Measurements from ENCODE around the gene PTCHD1.

PTCHD1 gene

DNA sequence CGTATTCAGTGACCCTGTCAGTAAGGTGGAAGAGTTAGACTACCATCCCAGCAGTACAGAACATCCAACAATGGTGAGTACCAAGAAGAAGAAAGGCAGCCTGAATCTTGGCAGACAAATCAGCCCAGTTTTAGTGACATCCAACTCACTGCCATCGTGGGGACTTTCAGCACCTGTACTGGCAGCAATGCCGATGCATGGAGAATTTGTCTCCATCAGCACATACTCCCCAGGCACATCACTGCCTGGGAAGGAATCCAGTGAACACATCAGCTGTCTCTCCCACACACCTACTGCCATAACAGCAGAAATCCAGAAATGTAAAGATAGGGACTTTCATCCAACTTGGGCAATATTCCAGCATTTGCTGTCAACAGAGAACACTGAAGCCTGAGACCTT lies 29.8 kb downstream of the PTCHD1 start:
- no peak for DNase-seq

DNA sequence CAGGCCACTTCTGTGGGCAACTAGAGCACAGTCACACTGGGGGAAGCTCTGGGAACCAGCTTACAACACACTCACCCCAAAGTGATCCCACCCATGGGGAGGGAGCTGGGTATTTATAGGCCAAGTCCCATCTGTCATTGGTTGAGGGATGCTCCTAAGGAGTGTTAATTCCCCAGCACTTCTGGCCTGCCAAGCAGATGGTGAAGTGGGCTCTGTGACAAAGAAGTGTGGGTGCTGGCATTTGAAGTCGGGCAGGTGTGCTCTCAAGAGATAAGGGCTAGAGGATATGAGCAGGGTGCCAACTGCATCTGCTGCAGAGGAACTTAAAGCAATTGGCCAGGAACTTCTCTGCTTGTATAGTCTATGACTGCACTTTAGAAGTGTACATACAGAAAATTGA lies 30.9 kb downstream of the PTCHD1 start:
- DNase-seq: peak; percentile 58

DNA sequence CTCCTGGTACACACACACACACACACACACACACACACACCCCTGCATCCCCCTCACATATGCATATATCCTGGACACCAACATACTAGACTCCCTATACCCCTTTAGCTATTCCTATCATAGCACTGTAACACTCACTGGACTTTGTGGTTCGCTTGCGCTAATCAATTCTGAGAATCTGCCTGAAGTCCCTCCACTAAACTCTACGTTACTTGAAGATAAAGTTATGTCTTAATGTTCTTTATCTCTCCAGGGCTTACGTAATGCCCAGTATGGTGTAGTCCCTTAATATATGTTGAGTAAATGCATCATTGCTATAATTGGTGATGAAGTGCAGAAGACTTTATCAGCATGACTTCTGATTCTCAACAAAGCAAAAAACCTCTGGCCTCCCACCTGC lies 32.3 kb downstream of the PTCHD1 start:
- no peak for DNase-seq

DNA sequence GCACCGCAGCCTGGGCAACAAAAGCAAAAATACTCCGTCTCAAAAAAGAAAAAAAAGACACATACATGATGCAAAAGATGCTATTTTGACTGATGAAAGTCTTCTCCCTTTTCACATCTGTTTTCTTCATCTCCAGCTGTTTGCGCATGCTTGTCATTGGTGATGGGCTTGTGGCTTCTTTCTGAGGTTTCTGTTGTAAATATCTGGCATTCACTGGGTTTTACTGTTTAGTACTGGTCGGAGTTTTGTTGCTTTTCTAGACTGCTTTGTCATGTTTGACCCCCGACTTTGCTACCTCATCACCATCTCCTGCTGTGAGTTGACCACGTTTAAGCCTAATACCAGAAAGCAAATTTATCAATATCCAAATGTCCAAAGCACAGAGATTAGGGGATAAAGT lies 34.4 kb downstream of the PTCHD1 start:
- DNase-seq: no peak

DNA sequence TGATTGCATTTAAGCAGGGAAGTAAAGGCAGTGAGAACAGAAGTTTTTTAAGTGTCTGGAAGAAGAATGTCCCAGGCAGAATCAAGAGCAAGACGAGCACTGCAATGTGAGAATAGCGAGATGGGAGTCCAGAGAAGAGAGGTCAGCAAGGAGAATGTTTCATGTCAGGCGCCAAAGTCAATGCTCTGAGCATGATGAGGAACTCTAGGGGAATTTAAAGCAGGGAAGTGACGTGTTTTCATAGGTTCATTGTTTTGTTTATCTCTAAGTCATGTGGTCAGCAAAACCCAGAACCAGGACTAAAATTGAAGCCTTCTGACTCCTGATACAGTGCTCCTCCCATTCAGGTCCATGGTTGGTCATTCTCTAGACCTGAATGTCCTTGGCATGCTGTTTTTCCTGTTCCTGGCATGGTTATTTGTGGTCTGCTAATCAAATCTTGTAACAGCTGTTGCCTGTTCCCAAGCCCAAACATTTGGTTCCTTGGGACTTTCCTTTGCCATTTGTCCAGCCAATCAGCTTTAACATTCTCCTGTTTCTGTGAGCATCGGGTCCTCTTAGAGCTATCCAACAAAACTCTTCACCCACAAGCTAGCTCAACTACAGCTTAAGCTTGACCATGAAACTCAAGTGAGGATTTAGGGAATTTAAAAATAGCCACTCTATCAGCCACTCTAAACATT lies 37.7 kb downstream of the PTCHD1 start:
- no peak for DNase-seq

DNA sequence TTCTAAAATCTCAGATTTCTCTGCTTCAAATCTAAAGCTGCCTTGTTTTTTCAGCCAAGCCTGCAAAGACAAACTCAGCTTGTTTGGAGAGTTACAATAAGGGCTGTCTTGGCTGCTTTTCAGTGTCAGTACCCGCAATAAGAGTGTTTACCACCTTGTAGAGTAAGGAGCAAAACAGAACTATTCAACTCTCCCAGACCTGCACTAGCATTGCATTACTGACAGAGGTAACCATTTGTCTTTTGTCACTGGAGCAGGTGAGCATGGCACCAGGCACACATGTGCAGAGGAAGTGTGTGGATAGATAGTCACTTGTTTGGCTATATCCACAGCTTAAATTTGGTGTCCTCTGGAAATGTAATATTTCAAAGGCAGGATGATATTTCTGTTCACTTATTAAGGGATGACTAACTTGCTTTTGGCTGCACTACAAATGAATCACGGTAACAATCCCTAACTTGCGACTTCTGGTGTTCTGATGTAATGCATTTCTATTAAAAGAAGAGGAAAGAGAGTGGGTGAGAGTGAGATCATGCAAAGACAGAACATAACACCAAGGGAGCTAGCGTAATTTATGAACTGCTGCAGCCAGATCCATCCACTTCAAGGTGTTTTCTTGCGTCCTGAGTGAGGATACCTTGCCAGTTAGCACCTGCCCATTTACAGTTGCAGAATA lies 38.6 kb downstream of the PTCHD1 start:
- no peak for DNase-seq

DNA sequence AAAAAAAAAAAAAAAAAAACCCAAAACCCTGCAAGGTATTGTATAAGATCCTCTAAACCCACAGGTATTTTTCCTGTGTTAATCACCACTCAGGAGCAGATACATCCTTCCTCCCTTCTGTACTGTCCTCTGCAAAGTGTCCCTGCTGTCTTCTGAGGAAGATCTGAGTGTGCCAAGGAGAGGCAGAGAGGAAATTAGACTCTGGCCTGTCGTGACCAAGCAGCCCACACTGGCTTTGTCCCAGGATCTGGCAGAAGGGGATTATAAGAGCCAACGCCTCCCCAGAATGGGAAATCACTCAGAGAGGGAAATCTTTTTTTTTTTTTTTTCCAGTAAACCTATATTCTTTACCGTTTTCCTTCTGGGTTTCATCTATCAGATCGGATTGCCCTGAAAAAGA lies 39.6 kb downstream of the PTCHD1 start:
- no peak for DNase-seq

DNA sequence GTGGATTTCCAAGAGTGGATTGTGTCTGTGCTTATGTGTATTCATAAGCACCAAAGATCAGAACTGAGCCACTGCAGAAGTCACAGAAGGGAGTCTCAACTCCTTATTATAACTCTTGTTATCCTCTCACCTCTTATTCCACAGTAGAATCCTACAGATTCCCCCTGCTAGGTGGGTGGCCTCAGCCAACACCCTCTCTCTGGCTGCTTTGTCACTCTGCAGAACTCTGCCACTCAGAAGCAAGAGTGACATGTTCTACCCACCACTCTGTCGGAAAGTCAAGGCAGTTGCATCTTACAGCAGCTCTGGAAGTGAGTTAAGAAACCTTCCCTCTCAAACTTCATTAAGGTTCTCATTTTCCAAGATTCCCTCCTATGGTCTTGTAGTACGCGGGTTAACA lies 41.9 kb downstream of the PTCHD1 start:
- no peak for DNase-seq

DNA sequence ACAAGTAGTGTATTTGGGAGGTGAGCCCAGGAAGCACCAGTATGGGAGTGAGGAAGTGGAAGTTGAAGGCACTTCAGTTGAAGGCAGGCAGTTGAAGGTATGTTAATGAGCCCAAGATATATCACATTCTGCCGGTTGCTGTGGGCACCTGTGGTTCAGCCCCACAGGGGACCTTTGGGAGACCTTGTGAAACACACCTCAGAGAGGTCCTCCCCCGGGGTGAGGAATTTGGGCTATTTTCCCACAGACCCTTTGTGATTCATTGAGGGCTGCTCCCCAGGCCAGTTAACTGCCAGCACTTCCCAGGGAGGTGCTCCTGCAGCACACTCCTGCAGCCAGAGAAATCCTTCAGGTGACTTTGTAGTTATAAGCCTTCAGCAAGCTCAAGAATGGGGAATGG lies 45.9 kb downstream of the PTCHD1 start:
- no peak for DNase-seq

DNA sequence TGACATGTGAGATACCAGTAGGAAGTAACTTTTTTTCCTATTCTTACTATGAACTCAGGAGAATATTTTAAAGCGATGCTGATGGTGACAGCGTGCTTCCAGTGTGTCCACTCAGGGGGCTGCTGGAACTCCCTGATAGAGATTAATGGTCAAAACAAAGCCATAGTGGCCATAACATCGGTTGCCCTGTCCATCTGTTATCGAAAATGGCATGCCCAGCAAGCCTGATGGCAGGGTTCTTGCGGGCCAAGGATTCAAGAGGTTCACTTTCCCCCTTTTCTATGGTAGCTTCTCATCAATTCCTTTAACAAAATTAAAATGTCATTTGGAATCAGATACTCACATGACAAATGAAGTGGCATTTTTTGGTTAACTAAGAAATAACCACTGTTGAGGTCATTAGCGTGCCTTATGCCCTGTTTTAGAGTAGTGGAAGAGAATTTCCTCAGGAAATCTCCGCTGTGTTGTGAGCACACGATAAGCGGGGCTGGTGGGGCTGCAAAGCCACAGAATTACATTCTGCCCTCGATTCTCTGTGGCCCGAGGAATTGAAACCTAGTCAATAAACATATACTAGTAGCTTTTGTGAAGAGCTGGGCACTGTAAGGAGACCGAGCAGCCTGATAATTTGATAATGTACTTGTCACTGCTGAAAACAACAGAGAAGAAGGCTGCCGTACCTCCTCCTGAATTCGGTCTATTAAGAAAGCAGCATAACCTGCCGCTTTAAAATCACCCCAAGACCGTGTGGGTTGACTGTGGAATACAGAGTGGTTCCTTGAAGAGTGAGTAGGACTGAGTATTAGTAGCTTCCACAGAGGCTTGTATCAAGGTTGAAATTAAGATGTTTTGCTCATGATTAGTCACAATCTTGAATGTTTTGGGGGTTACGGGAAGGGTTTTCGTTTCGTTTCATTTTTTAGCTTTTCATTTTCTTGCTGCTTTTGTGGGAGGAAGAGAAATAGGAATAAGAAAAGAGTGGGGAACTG lies 46.7 kb downstream of the PTCHD1 start:
- no peak for DNase-seq

DNA sequence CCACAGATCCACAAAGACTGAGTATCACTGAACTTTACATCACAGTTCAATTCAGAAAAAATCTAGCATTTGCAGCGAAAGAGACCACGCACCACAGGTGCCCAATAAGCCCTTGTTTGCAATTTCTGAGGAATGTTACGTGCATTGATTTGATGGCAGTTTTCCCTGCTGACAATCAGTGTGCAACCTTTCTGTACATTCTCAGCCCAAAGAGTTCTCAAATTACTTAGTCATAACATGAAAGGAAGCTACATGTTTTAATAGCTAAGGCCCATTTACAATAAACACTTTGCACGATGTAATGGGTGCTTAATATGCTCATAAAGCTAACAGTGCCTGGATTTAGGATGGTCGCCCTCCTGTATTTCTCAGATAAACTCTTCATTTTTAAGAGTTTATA lies 47.9 kb downstream of the PTCHD1 start:
- no peak for DNase-seq

DNA sequence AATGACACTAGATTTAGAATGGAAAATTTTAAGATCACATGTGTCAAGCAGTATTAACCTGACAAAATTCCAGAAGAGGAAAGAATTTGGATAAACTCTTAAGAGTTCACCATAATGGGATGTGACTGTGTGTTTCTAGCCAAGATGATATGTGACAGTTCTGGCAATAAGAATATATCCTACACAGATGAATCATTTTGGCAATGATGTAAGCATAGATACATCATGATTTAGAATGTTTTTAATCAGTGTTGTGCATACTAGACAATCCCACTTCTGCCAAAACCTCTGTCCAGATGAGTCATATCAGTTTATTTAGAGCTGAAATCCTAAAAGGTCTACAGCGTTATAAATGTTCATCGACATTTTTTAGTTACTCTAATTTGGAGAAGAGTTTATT lies 48.8 kb downstream of the PTCHD1 start:
- DNase-seq: no peak

DNA sequence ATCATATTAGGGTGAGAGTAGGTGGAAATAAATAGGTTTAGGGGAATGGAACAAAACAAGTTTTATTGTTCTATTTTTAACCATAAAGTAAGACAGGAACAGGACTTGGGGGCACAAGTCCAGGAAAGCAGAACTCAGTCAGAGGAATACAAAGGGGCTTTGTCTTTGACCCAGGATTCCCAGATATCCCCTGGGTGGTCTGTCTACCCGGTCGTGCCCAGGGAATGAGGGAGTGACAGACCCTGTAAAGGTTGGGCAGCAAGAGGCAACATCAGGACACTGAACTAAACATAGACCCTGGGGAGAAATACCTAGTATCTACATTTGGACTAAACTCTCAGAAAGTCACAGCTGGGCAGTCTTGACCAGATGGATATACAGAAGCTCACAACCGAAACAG lies 50.6 kb downstream of the PTCHD1 start:
- no peak for DNase-seq

DNA sequence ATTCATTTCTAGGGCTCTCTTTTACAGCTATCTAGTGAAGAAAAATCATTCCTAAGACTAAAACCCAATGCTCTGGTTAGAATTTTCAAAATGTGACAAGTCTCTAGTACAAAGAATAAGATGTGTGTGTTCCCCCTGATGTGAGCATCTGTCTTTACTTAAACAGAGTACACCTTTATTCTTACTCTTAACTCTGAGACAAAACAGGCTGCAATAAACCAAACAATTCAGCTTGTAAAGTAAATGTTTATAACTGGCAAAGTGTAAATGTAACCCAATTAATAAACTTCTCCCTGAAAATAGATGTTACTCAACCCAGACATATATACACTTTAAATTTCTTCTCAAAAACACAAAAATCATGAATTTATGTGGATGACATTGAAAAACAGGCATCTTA lies 51.6 kb downstream of the PTCHD1 start:
- no peak for DNase-seq

DNA sequence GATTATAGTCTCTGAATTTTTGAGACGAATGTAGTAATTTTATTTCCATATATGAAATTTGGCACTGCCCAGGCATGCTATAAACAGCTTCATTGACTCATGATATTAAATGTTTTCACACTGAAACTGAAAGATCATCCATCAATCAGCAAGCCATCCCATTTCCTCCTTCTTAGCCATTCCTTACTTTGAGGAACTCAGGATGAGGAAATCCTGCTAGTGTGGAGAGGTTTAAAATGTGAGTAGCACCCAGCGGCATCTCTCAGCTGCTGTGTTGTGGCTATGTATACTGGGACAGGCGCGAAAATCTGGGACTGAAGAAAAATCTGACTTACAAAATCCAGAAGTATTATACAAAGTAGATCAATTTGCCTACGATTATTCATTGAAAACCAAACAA lies 52.1 kb downstream of the PTCHD1 start:
- DNase-seq: no peak

DNA sequence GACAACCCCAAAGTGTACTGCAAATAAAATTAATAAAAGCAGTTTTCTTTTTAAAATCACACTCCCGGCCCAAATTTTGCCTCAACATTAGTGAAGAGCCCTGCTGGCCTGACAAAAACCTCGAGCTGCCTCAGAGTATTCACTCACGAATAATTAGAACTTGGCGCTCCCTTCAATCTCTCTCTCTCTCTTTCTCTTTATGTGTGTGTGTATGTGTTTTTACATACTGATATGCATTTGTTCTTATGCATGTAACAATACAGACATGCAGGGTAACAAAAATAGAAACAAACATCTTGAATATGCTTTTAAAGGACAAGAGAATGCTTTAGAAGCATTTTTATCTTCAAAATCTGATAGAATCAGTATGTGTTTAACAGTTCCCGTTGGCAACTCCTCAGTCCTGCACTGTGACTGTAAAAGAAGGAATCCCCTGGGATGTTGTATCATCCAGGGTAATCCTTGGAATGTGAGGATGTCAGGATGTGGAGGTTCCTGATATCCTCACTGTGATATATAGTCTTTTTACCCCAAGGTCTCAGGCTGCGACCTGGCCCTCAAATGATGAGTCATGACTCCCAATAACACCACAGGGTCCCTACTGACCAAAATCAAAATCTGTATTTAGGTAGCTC lies 53.0 kb downstream of the PTCHD1 start:
- DNase-seq: no peak

DNA sequence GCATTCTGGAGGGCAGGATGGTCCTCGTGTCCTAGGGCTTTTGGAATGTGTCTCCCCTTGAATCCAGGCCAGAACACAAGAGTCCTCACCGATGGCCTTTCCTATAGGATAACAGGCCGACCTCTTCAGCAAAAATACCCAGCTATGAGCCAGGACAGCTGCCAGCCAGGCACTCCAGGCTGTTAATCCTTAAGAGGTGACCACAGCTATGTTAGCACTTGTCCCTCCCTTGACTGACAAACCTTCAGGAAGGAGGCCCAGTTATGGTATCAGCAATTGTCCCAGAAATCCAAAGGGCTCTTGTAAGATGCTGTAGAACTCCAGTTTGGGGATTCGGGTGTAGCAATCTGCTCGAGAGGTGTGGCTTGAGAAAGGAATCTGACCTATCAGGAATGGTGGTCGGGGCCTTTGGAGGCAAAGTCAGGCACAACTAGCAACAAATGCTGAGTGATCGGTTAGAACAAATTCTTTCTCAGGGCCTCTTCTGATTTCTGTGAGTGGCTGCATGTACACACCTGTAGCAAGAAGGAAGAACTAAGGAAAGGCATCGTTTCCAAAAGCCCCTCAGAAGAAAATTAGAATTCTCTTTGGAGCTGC lies 54.6 kb downstream of the PTCHD1 start:
- no peak for DNase-seq

DNA sequence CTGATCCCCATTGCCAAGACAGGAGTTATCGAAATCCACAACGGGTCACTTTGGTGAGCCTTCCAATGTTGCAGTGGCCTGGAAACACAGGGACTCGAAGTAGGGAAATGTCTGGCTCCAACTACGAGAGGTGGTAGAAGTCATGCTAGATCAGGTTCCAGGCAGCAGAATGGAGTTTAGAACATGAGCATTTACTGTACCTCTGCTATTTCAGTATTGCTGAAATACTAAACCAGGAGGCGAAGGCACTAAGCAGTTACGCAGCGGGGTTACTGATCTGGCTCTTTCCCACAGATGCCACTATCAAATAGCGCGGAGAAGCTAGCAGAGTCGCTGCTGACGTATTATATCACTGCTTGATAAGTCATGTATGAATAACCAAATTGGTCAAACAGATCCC lies 56.3 kb downstream of the PTCHD1 start:
- no peak for DNase-seq

DNA sequence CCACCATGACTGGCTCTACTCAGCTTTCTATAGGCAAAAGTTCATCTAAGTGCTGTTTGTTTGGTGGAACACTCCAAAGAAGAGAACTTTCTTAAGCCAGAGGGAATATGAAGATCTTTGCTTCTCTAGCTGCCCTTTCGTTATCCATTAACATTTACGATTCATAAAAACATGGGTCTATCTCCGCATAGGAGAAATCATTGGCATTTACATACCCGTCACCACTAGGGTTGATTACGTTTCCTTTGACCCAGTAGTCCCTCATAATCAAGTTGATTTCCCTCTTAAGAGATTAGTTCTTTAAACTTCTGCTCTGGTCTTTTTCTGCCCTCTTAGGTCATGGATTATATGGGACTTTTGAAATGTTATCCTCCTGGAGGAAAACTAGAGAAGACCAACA lies 57.5 kb downstream of the PTCHD1 start:
- no peak for DNase-seq

DNA sequence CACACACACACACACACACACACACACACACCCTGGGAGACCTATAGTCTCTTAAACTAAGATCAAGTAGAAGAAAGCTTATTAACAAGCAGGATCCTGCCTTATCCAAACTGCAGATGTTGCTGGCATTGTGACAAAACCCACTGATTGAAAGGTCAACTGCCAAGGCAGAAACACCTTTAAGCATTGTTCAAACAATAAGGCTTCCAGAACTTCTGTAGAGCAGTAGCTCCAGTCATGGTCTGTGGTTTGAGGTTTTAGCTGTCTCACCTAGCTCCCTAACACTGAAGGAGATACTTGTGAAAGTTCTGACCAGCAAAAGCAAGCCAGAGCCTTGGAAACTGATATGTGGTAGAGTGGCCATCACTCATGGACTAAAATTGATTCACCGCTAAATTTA lies 59.8 kb downstream of the PTCHD1 start:
- DNase-seq: no peak

DNA sequence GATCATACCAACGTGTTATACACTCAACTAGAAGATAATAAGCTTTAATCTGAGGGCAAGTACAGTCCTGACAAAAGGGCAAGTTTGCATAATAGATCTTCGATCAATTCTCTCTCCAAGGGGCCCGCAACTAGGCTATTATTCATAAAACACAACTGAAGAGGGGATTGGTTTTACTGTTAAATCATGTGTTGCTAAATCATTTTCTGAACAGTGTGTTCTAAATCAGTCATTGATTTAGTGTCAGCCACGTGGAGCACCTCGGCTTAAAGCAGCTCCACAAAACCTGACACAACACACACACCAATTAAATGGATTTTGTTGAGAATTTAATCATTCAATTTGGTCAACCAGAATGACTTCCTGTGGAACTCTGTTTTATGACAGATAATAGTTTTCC lies 61.6 kb downstream of the PTCHD1 start:
- no peak for DNase-seq

DNA sequence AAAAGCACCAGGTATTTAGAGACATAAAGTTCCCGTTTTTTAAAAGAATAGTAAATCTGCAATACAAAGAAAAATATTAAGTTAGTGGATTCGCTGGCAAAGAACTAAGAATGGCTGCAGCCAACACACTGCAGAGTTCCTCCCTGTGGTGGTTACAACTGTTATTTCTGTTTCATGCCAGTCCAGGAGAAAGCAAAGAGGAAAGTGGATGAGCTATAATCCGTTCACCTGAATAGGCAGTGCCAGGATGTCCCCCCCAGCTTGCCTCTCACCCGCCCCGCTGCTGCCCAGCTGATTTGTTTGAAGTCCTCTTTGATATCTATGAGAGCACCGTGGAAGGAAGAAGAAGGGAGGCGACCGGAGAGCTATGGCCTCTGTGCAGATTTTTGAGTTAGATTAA lies 63.9 kb downstream of the PTCHD1 start:
- DNase-seq: no peak

DNA sequence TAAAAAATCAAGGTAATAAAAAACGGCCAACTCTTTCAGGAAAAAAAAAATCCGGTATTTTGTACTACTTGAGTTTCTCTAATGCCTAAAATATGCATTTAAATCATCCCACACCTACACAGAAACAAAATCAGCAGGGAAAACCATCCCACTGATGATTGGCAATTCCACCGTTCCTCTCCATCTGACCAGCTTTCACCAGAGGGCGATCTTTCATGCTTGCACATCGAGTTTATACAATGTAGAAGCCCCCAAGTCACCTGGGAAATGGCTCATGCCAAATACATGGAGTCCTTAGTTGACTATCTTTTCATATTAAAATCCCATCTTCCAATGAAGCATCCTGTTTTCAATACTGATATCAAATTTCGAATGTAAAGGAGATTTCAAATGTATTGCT lies 69.2 kb downstream of the PTCHD1 start:
- no peak for DNase-seq

Data from NCI-H1105 treated with DMSO at 0.1 percent for 48 hours (cell line).